H9 (cell line): ENCODE measurements around the gene TTC33. TPM values are rescaled to one million over a fixed set of nuclear protein-coding genes. Genes with fewer than 3 reads are reported as not detected.
"Not testable (repeated sequence)": the region's sequence is repeated elsewhere in the genome, so short reads cannot be mapped to it uniquely, and the experiment has no call there.

Source experiments
- DNase-seq: peaks from one replicate; pipeline ENCODE4 v3.0.0-alpha.2; 2017
- H2AFZ ChIP-seq: one replicate; pipeline ENCODE4 v1.6.1; 2013; ENCODE audit warnings: mild to moderate bottlenecking, low read length, control low read depth, moderate library complexity
- H2AK5ac ChIP-seq: 2 replicates; pipeline ENCODE4 v1.6.1; 2013; ENCODE audit warnings: low read length, control low read depth, mixed read lengths; ENCODE audit not compliant: insufficient read length
- H2BK120ac ChIP-seq: one replicate; pipeline ENCODE4 v1.6.1; 2013; ENCODE audit warnings: low read depth, mild to moderate bottlenecking, low read length, control low read depth, inconsistent platforms; ENCODE audit not compliant: poor library complexity, severe bottlenecking
- H2BK12ac ChIP-seq: 2 replicates; pipeline ENCODE4 v1.6.1; 2013; ENCODE audit warnings: low read length, control low read depth, mixed read lengths, low read depth; ENCODE audit not compliant: insufficient read length
- H2BK15ac ChIP-seq: 2 replicates; pipeline ENCODE4 v1.6.1; 2013; ENCODE audit warnings: low read depth, low read length, control low read depth
- H2BK20ac ChIP-seq: one replicate; pipeline ENCODE4 v1.6.1; 2013; ENCODE audit warnings: low read depth, mild to moderate bottlenecking, low read length, control low read depth, inconsistent platforms; ENCODE audit not compliant: poor library complexity, severe bottlenecking
- H2BK5ac ChIP-seq: 2 replicates; pipeline ENCODE4 v1.6.1; 2013; ENCODE audit warnings: low read length, control low read depth, mixed read lengths; ENCODE audit not compliant: insufficient read length
- H3K14ac ChIP-seq: 2 replicates; pipeline ENCODE4 v1.6.1; 2013; ENCODE audit warnings: low read length, control low read depth; ENCODE audit not compliant: insufficient read depth
- H3K18ac ChIP-seq: 2 replicates; pipeline ENCODE4 v1.6.1; 2013; ENCODE audit warnings: low read depth, mild to moderate bottlenecking, mixed read lengths, low read length, control low read depth; ENCODE audit not compliant: insufficient read length
- H3K23ac ChIP-seq: 2 replicates; pipeline ENCODE4 v1.6.1; 2013; ENCODE audit warnings: low read length, control low read depth, mixed read lengths, low read depth; ENCODE audit not compliant: insufficient read length
- H3K23me2 ChIP-seq: 2 replicates; pipeline ENCODE4 v1.6.1; 2013; ENCODE audit warnings: low read depth, mild to moderate bottlenecking, mixed read lengths, low read length, control low read depth; ENCODE audit not compliant: insufficient read length, poor library complexity, severe bottlenecking
- H3K27ac ChIP-seq: 2 replicates; pipeline ENCODE4 v1.5.1; 2013; ENCODE audit warnings: low read length, control low read depth, mixed read lengths, low read depth; ENCODE audit not compliant: insufficient read length
- H3K27me3 ChIP-seq: 2 replicates; pipeline ENCODE4 v1.6.1; 2013; ENCODE audit warnings: low read length, control low read depth, inconsistent platforms; ENCODE audit not compliant: insufficient read depth
- H3K4ac ChIP-seq: 2 replicates; pipeline ENCODE4 v1.6.1; 2013; ENCODE audit warnings: low read depth, mild to moderate bottlenecking, control low read depth, inconsistent platforms, low read length, moderate library complexity
- H3K4me1 ChIP-seq: 2 replicates; pipeline ENCODE4 v1.6.1; 2013; ENCODE audit warnings: low read length, control low read depth, inconsistent platforms; ENCODE audit not compliant: insufficient read depth
- H3K4me2 ChIP-seq: 2 replicates; pipeline ENCODE4 v1.6.1; 2013; ENCODE audit warnings: low read length, control low read depth, mixed read lengths; ENCODE audit not compliant: insufficient read length, insufficient read depth
- H3K56ac ChIP-seq: 2 replicates; pipeline ENCODE4 v1.6.1; 2013; ENCODE audit warnings: low read depth, mild to moderate bottlenecking, mixed read lengths, low read length, control low read depth; ENCODE audit not compliant: insufficient read length
- H3K79me1 ChIP-seq: 2 replicates; pipeline ENCODE4 v1.6.1; 2013; ENCODE audit warnings: low read depth, mild to moderate bottlenecking, moderate library complexity, low read length, control low read depth, inconsistent platforms; ENCODE audit not compliant: insufficient read depth, poor library complexity, severe bottlenecking
- H3K79me2 ChIP-seq: 2 replicates; pipeline ENCODE4 v1.6.1; 2013; ENCODE audit warnings: low read length, control low read depth, inconsistent platforms; ENCODE audit not compliant: insufficient read depth
- H3K9ac ChIP-seq: 2 replicates; pipeline ENCODE4 v1.6.1; 2013; ENCODE audit warnings: low read length, control low read depth, mixed read lengths; ENCODE audit not compliant: insufficient read length; ENCODE audit errors: extremely low read depth
- H3K9me3 ChIP-seq: one replicate; pipeline ENCODE4 v1.6.1; 2013; ENCODE audit warnings: low read depth, low read length, inconsistent platforms; ENCODE audit not compliant: control insufficient read depth
- H3T11ph ChIP-seq: one replicate; pipeline ENCODE4 v1.6.1; 2013; ENCODE audit warnings: mild to moderate bottlenecking, low read length, control low read depth, inconsistent platforms
- H4K20me1 ChIP-seq: one replicate; pipeline ENCODE4 v1.6.1; 2013; ENCODE audit not compliant: control insufficient read depth, insufficient read length, insufficient read depth
- H4K5ac ChIP-seq: 2 replicates; pipeline ENCODE4 v1.6.1; 2013; ENCODE audit warnings: low read depth, mild to moderate bottlenecking, mixed read lengths, low read length, control low read depth; ENCODE audit not compliant: insufficient read length
- H4K8ac ChIP-seq: replicated peaks from 2 replicates; pipeline ENCODE4 v1.6.1; 2013; ENCODE audit warnings: low read length, control low read depth, mixed read lengths, low read depth; ENCODE audit not compliant: insufficient read length
- H4K91ac ChIP-seq: 2 replicates; pipeline ENCODE4 v1.6.1; 2013; ENCODE audit warnings: low read depth, mild to moderate bottlenecking, moderate library complexity, mixed read lengths, low read length, control low read depth; ENCODE audit not compliant: insufficient read length
- H3K27ac Mint-ChIP-seq, 3 experiments: 2 replicates in 2 of 3; 3 replicates in 1 of 3; pipeline ENCODE4 v1.8.0; 2020 to 2021; ENCODE audit warnings: mixed read lengths in 3 of 3, mild to moderate bottlenecking in 1 of 3, moderate library complexity in 1 of 3
- H3K27me3 Mint-ChIP-seq: 2 replicates; pipeline ENCODE4 v1.8.0; 2021; ENCODE audit warnings: low read depth, mild to moderate bottlenecking, moderate library complexity, mixed read lengths
- H3K36me3 Mint-ChIP-seq, 3 experiments: 2 replicates in 2 of 3; 3 replicates in 1 of 3; pipeline ENCODE4 v1.8.0; 2020 to 2021; ENCODE audit warnings: low read depth in 3 of 3, mixed read lengths in 3 of 3; ENCODE audit not compliant: insufficient read depth in 1 of 3
- H3K4me1 Mint-ChIP-seq, 2 experiments: 2 replicates each; pipeline ENCODE4 v1.8.0; 2020; ENCODE audit warnings: mixed read lengths in 2 of 2
- H3K4me3 Mint-ChIP-seq, 2 experiments: 2 replicates in 1 of 2; 3 replicates in 1 of 2; pipeline ENCODE4 v1.8.0; 2020 to 2021; ENCODE audit warnings: mild to moderate bottlenecking in 2 of 2, mixed read lengths in 2 of 2, moderate library complexity in 1 of 2
- H3K9me3 Mint-ChIP-seq, 2 experiments: 2 replicates in 1 of 2; 3 replicates in 1 of 2; pipeline ENCODE4 v1.8.0; 2020; ENCODE audit warnings: mild to moderate bottlenecking in 2 of 2, mixed read lengths in 2 of 2, moderate library complexity in 1 of 2
- CTCF ChIP-seq: fragments of 200-600 bp; sonication (generic); conservative IDR thresholded peaks from 3 replicates; pipeline ENCODE4 v1.8.0; 2021; ENCODE audit warnings: antibody characterized with exemption, mild to moderate bottlenecking
- WGBS: extraction: QIAGEN DNeasy Blood & Tissue Kit; methylation state at CpG from one replicate; pipeline ENCODE4 v1.1.7; 2013; ENCODE audit warnings: missing lambda C conversion rate, low lambda C conversion rate, mixed read lengths; ENCODE audit not compliant: insufficient read length; ENCODE audit errors: extremely low coverage; 5-methylcytosine and 5-hydroxymethylcytosine counted together
- total RNA-seq: library from RNA; stranded (reverse); gene quantifications from 2 replicates; pipeline ENCODE4 v1.2.1, GENCODE V29; 2021

TTC33 gene
- total RNA-seq, 1 experiment from 2014 or later: 7.3 TPM

DNA sequence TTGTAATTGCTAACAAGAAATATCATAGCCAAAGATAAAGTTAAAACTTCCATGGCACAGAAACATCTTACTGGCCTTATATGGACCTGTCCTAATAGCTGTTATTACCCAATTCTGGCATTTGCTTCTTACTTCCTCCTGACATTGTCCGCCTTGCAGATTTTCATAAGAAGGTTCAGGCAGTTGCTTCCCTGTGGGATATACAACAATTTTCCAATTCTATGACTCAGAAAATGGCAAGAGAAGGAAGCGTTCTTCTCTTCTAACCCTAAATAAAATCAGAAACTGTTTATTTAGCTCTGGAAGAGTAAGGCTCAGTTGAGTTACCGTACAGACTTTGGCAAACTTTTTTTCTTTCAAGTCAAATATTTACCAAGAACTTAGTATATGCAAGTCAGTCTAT lies 40.7 kb upstream of the TTC33 start:
- H2BK12ac ChIP-seq: no peak overlapping the region
- no peak overlapping the region for H2BK120ac ChIP-seq
- H3K18ac ChIP-seq: no peak overlapping the region
- no peak overlapping the region for H3K27ac ChIP-seq
- H3T11ph ChIP-seq: no peak overlapping the region
- Mint-ChIP-seq H3K4me3 (peak overlapping the region; percentile 90 to 93), H3K27ac (no peak overlapping the region), H3K36me3 (peaks cover 9 to 17% (median 15%) of the 10 kb centered on the region in 3 experiments), H3K4me1 (peaks cover 12 to 24% of the 10 kb centered on the region in 2 experiments), H3K9me3 (peaks cover 0 to 2% of the 10 kb centered on the region in 2 experiments; a peak in 1 of 5 replicates), H3K27me3 (0 out of 2 replicates have a peak, but pooled peaks cover 6% of the 10 kb centered on the region)
- no peak overlapping the region for H2BK20ac ChIP-seq
- no peak overlapping the region for H4K8ac ChIP-seq
- no peak overlapping the region for H3K56ac ChIP-seq
- no peak overlapping the region for H2BK15ac ChIP-seq
- no peak overlapping the region for H3K23ac ChIP-seq
- H3K79me2 ChIP-seq: peaks cover 34% of the 10 kb centered on the region; the same call in 1 of the 2 replicates
- H3K14ac ChIP-seq: no peak overlapping the region
- no peak overlapping the region for H2AK5ac ChIP-seq
- H3K79me1 ChIP-seq: no peaks in the 10 kb centered on the region
- H3K4me1 ChIP-seq: no peaks in the 10 kb centered on the region; the same call in 1 of the 2 replicates
- H2BK5ac ChIP-seq: no peak overlapping the region
- peak overlapping the region; percentile 83 for H3K4me2 ChIP-seq
- WGBS: no CpG with 5 or more reads among the region's 3 CpGs
- peaks cover 9% of the 10 kb centered on the region for H3K23me2 ChIP-seq
- TF ChIP-seq CTCF: no peak
- H4K20me1 ChIP-seq: no peaks in the 10 kb centered on the region
- H3K27me3 ChIP-seq: no peaks in the 10 kb centered on the region
- DNase-seq: no peak
- H4K5ac ChIP-seq: no peak overlapping the region
- H3K4ac ChIP-seq: no peak overlapping the region
- H4K91ac ChIP-seq: no peak overlapping the region
- no peaks in the 10 kb centered on the region for H3K9me3 ChIP-seq
- H2AFZ ChIP-seq: no peak overlapping the region
- H3K9ac ChIP-seq: no peak overlapping the region

DNA sequence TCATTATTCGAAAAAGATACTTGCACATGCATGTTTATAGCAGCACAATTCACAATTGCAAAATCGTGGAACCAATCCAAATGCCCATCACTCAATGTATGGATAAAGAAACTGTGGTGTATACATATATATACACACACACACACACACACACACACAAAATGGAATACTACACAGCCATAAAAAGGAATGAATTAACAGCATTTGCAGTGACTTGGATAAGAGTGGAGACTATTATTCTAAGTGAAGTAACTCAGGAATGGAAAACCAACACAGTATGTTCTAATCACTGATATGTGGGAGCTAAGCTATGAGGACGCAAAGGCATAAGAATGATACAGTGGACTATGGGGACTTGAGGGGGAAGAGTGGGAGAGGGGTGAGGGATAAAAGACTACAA lies 39.1 kb upstream of the TTC33 start:
- not testable (repeated sequence) for H3K4me1 ChIP-seq, H2AFZ ChIP-seq, H3K9ac ChIP-seq, H4K91ac ChIP-seq, H3K27ac ChIP-seq, H4K20me1 ChIP-seq, H3K79me1 ChIP-seq, H3K4me2 ChIP-seq, H3K23me2 ChIP-seq, H4K5ac ChIP-seq, H2BK5ac ChIP-seq, H3K27ac Mint-ChIP-seq, H3T11ph ChIP-seq, H3K27me3 ChIP-seq, H2BK12ac ChIP-seq, H3K18ac ChIP-seq, H3K9me3 ChIP-seq, H3K23ac ChIP-seq, H3K14ac ChIP-seq, H2AK5ac ChIP-seq, H3K27me3 Mint-ChIP-seq, H2BK20ac ChIP-seq, H4K8ac ChIP-seq, H3K9me3 Mint-ChIP-seq, H2BK15ac ChIP-seq, H3K4me3 Mint-ChIP-seq, DNase-seq, H3K56ac ChIP-seq, H3K4ac ChIP-seq, H2BK120ac ChIP-seq
- peaks cover 42% of the 10 kb centered on the region; the same call in 1 of the 2 replicates for H3K79me2 ChIP-seq
- no CpG with 5 or more reads among the region's 3 CpGs for WGBS
- H3K36me3 Mint-ChIP-seq: peaks cover 9 to 17% (median 15%) of the 10 kb centered on the region in 3 experiments
- peaks cover 12 to 24% of the 10 kb centered on the region in 2 experiments for H3K4me1 Mint-ChIP-seq
